ENCODE measurements around the gene DBN1. TPM values are rescaled to one million over a fixed set of nuclear protein-coding genes. Genes with fewer than 3 reads are reported as not detected.
A peak's percentile ranks its signal among the peaks of the same experiment; 100 is the strongest.

Gene DBN1
- total and polyA plus RNA-seq, 2 of the 8 experiments (the other 6 are each of a cell fraction or from before 2014, with no cell fraction given), result 168 to 333 TPM

DNA sequence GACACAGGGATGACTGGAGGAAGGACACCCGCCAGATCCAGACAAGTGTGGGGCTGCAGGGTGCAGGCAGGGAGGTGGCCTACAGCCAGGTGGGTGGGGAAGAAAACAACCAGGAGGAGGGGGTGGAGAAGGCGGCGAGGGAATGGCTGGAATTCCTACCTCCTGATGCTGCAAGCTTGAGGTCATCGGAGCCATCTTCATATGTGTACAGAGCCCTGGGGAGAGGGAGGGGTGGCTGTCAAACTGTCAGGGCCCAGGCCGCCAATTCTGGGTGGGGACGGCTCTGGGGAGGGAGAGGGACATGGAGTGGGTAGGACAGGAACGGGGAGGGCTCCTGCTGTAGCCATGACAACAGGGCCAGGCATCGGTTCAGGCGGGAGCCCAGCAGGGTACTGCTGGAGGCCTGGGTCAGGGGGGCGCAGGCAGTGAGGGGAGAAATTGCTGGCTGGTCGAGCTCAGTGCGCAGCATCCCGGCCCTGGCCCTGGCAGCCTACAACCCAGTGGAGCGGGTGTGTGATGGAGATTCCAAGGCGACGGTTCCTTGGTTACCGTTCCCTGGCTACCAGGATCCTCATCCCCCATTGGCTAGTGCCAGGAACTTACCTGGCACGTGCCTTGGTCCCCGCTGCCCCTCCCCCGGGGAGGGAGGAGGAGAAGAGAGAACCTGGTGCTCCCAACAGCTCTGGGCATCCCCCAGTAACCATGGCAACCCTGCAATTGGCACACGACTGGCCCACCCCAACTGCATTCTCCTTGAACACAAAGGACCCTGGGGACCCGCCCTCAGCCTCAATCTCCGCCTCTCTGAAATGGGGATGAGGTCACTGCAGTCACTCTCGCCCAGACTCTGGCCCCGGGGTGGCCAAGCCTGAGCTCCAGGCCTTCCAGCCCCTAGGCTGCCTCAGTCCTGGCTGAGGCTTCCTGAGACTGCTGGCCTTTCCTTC lies 4.5 kb downstream of the DBN1 start (continued):
- TF ChIP-seq, protein P1, sequence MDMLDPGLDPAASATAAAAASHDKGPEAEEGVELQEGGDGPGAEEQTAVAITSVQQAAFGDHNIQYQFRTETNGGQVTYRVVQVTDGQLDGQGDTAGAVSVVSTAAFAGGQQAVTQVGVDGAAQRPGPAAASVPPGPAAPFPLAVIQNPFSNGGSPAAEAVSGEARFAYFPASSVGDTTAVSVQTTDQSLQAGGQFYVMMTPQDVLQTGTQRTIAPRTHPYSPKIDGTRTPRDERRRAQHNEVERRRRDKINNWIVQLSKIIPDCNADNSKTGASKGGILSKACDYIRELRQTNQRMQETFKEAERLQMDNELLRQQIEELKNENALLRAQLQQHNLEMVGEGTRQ (IDR thresholded peaks at IDR 0.05; ENCODE audit: low read length), result 0 out of 2 replicates have a peak, but pooled peaks have one; percentile 12
- TF ChIP-seq POLR2A (IDR thresholded peaks at IDR 0.05; ENCODE audit: control extremely low read depth in 1 of 2, low read depth in 2 of 2, low read length in 2 of 2) (peak in 1 of 2 experiments; percentile 78; a peak in 2 of 3 replicates), JUND (IDR thresholded peaks at IDR 0.05; ENCODE audit: low read length) (peak; percentile 55; the same call in 1 of the 2 replicates), SP1 (IDR thresholded peaks at IDR 0.05; ENCODE audit: low read depth, low read length) (0 out of 2 replicates have a peak, but pooled peaks have one; percentile 25), TAF1 (IDR thresholded peaks at IDR 0.05; ENCODE audit: low read depth, low read length) (peak; percentile 39; the same call in 1 of the 2 replicates)
- TF ChIP-seq, protein P2, sequence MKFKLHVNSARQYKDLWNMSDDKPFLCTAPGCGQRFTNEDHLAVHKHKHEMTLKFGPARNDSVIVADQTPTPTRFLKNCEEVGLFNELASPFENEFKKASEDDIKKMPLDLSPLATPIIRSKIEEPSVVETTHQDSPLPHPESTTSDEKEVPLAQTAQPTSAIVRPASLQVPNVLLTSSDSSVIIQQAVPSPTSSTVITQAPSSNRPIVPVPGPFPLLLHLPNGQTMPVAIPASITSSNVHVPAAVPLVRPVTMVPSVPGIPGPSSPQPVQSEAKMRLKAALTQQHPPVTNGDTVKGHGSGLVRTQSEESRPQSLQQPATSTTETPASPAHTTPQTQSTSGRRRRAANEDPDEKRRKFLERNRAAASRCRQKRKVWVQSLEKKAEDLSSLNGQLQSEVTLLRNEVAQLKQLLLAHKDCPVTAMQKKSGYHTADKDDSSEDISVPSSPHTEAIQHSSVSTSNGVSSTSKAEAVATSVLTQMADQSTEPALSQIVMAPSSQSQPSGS (IDR thresholded peaks at IDR 0.05; ENCODE audit: low read length), result peak; percentile 80; the same call in 1 of the 2 replicates
